ENCODE data around the gene CCL5.

- no peak for TF ChIP-seq CTCF (IDR thresholded peaks at IDR 0.05; ENCODE audit: poor library complexity, severe bottlenecking)
- TF ChIP-seq SMC3 (conservative IDR thresholded peaks at IDR 0.05; ENCODE audit: poor library complexity) = no peak
- TF ChIP-seq EZH2 (IDR thresholded peaks at IDR 0.05; ENCODE audit: borderline replicate concordance, insufficient read depth, low read length, poor library complexity, severe bottlenecking) = no peak
- no peak for TF ChIP-seq EP300 (conservative IDR thresholded peaks at IDR 0.05; ENCODE audit: poor library complexity, severe bottlenecking)
- TF ChIP-seq, protein P1, sequence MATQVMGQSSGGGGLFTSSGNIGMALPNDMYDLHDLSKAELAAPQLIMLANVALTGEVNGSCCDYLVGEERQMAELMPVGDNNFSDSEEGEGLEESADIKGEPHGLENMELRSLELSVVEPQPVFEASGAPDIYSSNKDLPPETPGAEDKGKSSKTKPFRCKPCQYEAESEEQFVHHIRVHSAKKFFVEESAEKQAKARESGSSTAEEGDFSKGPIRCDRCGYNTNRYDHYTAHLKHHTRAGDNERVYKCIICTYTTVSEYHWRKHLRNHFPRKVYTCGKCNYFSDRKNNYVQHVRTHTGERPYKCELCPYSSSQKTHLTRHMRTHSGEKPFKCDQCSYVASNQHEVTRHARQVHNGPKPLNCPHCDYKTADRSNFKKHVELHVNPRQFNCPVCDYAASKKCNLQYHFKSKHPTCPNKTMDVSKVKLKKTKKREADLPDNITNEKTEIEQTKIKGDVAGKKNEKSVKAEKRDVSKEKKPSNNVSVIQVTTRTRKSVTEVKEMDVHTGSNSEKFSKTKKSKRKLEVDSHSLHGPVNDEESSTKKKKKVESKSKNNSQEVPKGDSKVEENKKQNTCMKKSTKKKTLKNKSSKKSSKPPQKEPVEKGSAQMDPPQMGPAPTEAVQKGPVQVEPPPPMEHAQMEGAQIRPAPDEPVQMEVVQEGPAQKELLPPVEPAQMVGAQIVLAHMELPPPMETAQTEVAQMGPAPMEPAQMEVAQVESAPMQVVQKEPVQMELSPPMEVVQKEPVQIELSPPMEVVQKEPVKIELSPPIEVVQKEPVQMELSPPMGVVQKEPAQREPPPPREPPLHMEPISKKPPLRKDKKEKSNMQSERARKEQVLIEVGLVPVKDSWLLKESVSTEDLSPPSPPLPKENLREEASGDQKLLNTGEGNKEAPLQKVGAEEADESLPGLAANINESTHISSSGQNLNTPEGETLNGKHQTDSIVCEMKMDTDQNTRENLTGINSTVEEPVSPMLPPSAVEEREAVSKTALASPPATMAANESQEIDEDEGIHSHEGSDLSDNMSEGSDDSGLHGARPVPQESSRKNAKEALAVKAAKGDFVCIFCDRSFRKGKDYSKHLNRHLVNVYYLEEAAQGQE (IDR thresholded peaks at IDR 0.05; ENCODE audit: borderline replicate concordance) = no peak
- TF ChIP-seq POLR2AphosphoS5 (IDR thresholded peaks at IDR 0.05) = no peak
- TF ChIP-seq MXI1 (conservative IDR thresholded peaks at IDR 0.05; ENCODE audit: poor library complexity, severe bottlenecking) = no peak
These were observed 47.6 kb upstream of the CCL5 start for GRCh38 chr17:35927714-35928113.
